ENCODE results near the gene LRRC74B. TPM values are rescaled to one million over a fixed set of nuclear protein-coding genes. Genes with fewer than 3 reads are reported as not detected.

Gene LRRC74B
- polyA plus RNA-seq, 2 of the 4 experiments (the other 2 are of a cell fraction): 0.08 to 0.10 TPM

- TF ChIP-seq FOSB (CRISPR knock-in tag; IDR thresholded peaks at IDR 0.05) (no peak), POLR2AphosphoS2 (conservative IDR thresholded peaks at IDR 0.05; ENCODE audit: low read length) (no peak), E2F6 (IDR thresholded peaks at IDR 0.05; ENCODE audit: borderline replicate concordance, low read depth) (no peak), KDM1A (IDR thresholded peaks at IDR 0.05; ENCODE audit: low read depth) (no peak), RARB (CRISPR knock-in tag; IDR thresholded peaks at IDR 0.05) (no peak), RAD21 (conservative IDR thresholded peaks at IDR 0.05 in 1 of 2, IDR thresholded peaks at IDR 0.05 in 1 of 2) (no peak), CHD4 (IDR thresholded peaks at IDR 0.05; ENCODE audit: borderline replicate concordance) (no peak), MAX (IDR thresholded peaks at IDR 0.05) (no peak), PBX3 (IDR thresholded peaks at IDR 0.05) (no peak), HDAC2 (IDR thresholded peaks at IDR 0.05) (no peak), NPAS2 (CRISPR knock-in tag; IDR thresholded peaks at IDR 0.05; ENCODE audit: borderline replicate concordance) (no peak), ELK1 (IDR thresholded peaks at IDR 0.05; ENCODE audit: low read depth, low read length) (no peak), HOXA7 (CRISPR knock-in tag; IDR thresholded peaks at IDR 0.05) (no peak), EHMT2 (IDR thresholded peaks at IDR 0.05; ENCODE audit: low read depth) (no peak)
- POLR2A ChIA-PET: interaction anchor here (1.1 kb wide), 1 partner anchor 92 kb away, joined by 4 read pairs; the partner anchor contains the start of gene LZTR1
- Histone ChIP-seq H3K9me3 (no peaks in the 10 kb centered on the region), H3K4me2 (no peak overlapping the region), H3K4me3 (no peak overlapping the region), H3K4me1 (peaks cover 3% of the 10 kb centered on the region; the same call in 1 of the 3 replicates), H3K27ac (peak overlapping the region in 1 of 2 experiments; percentile 21; a peak in 2 of 6 replicates)
- CTCF ChIA-PET: interaction anchor here (1.2 to 1.5 kb wide), 2 partner anchors 25 to 29 kb away, joined by 3 to 4 read pairs; no protein-coding TSS in a partner anchor
- FAIRE-seq (no peak), DNase-seq (ENCODE audit: low read depth in 1 of 2, low spot score in 1 of 2) (peak; percentile 9 to 25), ATAC-seq (peak; percentile 42 to 73; a peak in 4 of 6 replicates)
- WGBS (ENCODE audit: missing lambda C conversion rate): 10% methylated on average over 5 of the region's 7 CpGs
Measured at GRCh38 chr22:21074102-21074715, 28.5 kb downstream of the LRRC74B start.

- no peak overlapping the region for H3K4me3 ChIP-seq
- H3K4me2 ChIP-seq: no peak overlapping the region
- 91% methylated on average over 13 of the region's 14 CpGs for WGBS (ENCODE audit: missing lambda C conversion rate)
- TF ChIP-seq USF2 (IDR thresholded peaks at IDR 0.05) (no peak), REST (IDR thresholded peaks at IDR 0.05) (no peak), RARB (CRISPR knock-in tag; IDR thresholded peaks at IDR 0.05) (no peak), KDM5A (IDR thresholded peaks at IDR 0.05) (no peak), ZFP36 (IDR thresholded peaks at IDR 0.05; ENCODE audit: borderline replicate concordance, partially characterized antibody) (no peak), MYC (IDR thresholded peaks at IDR 0.05; ENCODE audit: borderline replicate concordance, low read length) (no peak), EHF (CRISPR knock-in tag; IDR thresholded peaks at IDR 0.05) (no peak), ZC3H11A (IDR thresholded peaks at IDR 0.05) (no peak), PHF8 (IDR thresholded peaks at IDR 0.05; ENCODE audit: borderline replicate concordance, low read depth) (no peak), HEYL (CRISPR knock-in tag; IDR thresholded peaks at IDR 0.05) (no peak), FOXS1 (CRISPR knock-in tag; IDR thresholded peaks at IDR 0.05) (no peak)
- ATAC-seq (no peak), DNase-seq (ENCODE audit: low read depth in 1 of 2, low spot score in 1 of 2) (no peak), FAIRE-seq (no peak)
- H3K27ac ChIP-seq: no peak overlapping the region
- peaks cover 3% of the 10 kb centered on the region; the same call in 1 of the 3 replicates for H3K4me1 ChIP-seq
- ChIA-PET POLR2A (interaction anchor here (0.7 kb wide), 1 partner anchor 31 kb away, joined by 3 read pairs; no protein-coding TSS in a partner anchor), CTCF (interaction anchor here (0.6 to 1.4 kb wide), 2 partner anchors 25 to 27 kb away, joined by 3 to 4 read pairs; no protein-coding TSS in a partner anchor)
- H3K9me3 ChIP-seq: no peaks in the 10 kb centered on the region
Measured at GRCh38 chr22:21075516-21076138, 29.9 kb downstream of the LRRC74B start.
